NB4 (cell line): Measurements from ENCODE around the gene NISCH.

Experiments
- DNase-seq: peaks from one replicate; pipeline ENCODE4 v3.0.0; 2010; ENCODE audit warnings: low read depth
- H3K4me3 ChIP-seq: one replicate; pipeline ENCODE4 v1.5.1; 2011; ENCODE audit warnings: mild to moderate bottlenecking, low read depth, low read length, moderate library complexity
- MYC ChIP-seq: IDR thresholded peaks from 2 replicates; pipeline ENCODE4 v1.6.1; 2011; ENCODE audit warnings: low read depth, low read length
- POLR2A ChIP-seq: IDR thresholded peaks from 2 replicates; pipeline ENCODE4 v1.6.1; 2011; ENCODE audit warnings: mild to moderate bottlenecking; ENCODE audit not compliant: insufficient read length; ENCODE audit errors: extremely low read depth
- TF ChIP-seq, protein P1 (sequence below): IDR thresholded peaks from one replicate; pipeline ENCODE4 v1.5.1; 2012; ENCODE audit warnings: low read depth, low read length
- TF ChIP-seq, protein P2 (sequence below): IDR thresholded peaks from 2 replicates; pipeline ENCODE4 v1.6.1; 2011; ENCODE audit warnings: low read depth, low read length

The NISCH gene

DNA sequence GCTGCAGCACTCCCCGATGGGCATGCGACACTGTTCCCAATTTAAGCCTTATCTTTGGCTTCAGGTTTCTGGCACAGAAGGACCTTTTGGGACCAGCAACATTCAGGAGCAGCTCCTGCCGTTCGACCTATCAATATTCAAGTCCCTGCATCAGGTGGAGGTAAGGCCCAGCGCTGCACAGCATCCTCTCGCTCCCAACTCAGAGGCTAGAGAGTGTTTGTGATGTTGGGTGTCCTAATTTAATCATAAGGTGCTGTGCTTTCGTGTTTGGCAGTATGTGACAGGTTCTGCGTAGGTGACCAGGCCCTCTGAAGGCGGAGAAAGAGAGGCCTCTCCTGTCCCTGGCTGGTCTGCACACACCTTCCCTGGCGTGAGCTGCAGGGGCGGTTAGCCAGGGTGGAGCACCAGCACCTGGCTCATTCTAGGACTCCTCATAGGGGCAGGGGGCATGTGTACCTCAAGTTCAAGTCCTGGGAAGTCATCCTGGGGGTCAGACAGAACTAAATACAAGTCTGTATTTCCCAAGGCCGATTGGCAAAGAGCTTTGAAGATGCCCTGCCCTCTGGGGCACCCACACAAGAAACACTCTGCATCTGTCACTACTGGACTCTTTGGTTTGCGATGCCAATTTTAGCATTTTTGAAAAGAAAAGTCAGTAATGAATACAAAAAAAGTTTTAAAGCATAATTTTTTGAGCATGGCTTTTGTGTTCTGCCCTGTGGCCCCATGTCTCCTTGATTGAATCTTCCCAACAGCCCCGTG is 17.0 kb downstream of the NISCH start:
- H3K4me3 ChIP-seq: no peak overlapping the region
- no peak for DNase-seq
- TF ChIP-seq POLR2A (no peak), MYC (no peak)
- TF ChIP-seq, protein P1, sequence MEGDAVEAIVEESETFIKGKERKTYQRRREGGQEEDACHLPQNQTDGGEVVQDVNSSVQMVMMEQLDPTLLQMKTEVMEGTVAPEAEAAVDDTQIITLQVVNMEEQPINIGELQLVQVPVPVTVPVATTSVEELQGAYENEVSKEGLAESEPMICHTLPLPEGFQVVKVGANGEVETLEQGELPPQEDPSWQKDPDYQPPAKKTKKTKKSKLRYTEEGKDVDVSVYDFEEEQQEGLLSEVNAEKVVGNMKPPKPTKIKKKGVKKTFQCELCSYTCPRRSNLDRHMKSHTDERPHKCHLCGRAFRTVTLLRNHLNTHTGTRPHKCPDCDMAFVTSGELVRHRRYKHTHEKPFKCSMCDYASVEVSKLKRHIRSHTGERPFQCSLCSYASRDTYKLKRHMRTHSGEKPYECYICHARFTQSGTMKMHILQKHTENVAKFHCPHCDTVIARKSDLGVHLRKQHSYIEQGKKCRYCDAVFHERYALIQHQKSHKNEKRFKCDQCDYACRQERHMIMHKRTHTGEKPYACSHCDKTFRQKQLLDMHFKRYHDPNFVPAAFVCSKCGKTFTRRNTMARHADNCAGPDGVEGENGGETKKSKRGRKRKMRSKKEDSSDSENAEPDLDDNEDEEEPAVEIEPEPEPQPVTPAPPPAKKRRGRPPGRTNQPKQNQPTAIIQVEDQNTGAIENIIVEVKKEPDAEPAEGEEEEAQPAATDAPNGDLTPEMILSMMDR: no peak
- TF ChIP-seq, protein P2, sequence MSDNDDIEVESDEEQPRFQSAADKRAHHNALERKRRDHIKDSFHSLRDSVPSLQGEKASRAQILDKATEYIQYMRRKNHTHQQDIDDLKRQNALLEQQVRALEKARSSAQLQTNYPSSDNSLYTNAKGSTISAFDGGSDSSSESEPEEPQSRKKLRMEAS: no peak

DNA sequence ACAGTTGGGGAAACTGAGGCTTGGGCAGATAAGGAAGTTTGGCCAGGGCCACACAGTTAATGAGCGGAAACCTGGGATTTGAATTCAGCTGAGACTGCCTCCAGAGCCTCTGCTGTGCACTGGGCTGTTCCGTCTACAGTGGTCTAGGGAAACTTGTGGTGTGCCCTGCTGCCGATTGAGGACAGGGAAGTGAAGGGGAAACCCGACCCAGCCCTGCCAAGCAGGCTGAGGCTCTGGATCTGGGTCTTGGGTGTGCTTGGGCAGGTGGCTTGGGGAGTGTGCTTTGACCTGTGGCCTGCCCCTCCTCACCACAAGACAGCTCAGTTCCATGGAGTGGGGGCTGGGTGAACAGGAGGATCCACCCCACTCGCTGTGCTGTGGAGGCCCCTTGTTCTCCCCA is 17.6 kb downstream of the NISCH start:
- TF ChIP-seq, protein P1: no peak
- TF ChIP-seq, protein P2: no peak
- TF ChIP-seq POLR2A: no peak
- no peak for TF ChIP-seq MYC
- DNase-seq: no peak

DNA sequence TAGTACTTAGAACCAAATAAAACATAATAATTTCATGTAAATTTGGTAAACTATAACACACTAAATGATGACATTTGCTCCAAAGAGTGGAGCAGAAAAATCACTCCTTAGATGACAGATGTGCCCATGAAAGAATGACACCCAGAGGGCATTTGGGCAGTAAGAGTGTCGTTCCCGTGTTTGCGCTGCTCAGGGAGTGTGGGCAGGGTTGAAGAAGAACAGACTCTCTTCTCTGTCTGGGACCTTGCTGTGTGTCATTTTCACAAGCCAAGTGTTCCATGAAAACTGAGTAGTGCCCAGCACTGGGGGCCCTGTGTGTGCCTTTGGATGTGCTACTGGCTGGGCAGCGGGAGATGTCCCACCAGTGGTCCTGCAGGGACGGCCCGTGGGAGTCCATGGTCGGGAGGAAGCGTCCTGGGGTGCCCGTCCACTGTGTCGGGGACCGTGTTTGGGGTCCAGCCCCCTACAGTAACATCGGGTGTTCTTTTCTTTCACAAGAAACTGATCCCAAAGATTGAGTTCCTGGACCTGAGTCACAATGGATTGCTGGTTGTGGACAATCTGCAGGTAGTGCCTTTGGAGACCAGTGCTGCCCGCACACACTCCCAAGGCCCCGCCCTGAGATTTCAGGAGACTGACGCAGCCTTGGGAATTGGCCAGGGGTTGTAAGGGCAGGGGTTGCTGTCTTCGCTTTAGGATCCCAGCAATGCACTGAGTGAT is 21.8 kb downstream of the NISCH start:
- H3K4me3 ChIP-seq: no peak overlapping the region
- no peak for DNase-seq
- TF ChIP-seq, protein P1: no peak
- no peak for TF ChIP-seq MYC
- TF ChIP-seq, protein P2: no peak
- no peak for TF ChIP-seq POLR2A

More for the DNA sequence above, 17.6 kb downstream of the NISCH start:
- H3K4me3 ChIP-seq: no peak overlapping the region

DNA sequence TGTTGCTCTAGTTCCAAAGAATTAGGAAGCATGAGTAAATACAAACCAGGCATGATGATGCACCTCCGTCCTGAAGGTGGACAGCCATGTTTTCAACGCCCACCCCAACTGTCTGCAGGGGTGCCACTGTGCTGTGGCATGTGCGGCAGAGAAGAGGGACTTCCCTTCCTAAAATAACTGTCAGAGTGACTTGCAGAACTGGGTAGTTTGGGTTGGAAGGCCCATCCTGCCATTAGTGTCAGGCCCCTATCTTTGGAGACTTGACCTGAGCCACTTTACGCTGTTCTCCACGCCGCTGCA is 22.3 kb downstream of the NISCH start:
- DNase-seq: no peak
- TF ChIP-seq POLR2A (no peak), MYC (no peak)
- TF ChIP-seq, protein P2: no peak
- TF ChIP-seq, protein P1: no peak
- no peak overlapping the region for H3K4me3 ChIP-seq

DNA sequence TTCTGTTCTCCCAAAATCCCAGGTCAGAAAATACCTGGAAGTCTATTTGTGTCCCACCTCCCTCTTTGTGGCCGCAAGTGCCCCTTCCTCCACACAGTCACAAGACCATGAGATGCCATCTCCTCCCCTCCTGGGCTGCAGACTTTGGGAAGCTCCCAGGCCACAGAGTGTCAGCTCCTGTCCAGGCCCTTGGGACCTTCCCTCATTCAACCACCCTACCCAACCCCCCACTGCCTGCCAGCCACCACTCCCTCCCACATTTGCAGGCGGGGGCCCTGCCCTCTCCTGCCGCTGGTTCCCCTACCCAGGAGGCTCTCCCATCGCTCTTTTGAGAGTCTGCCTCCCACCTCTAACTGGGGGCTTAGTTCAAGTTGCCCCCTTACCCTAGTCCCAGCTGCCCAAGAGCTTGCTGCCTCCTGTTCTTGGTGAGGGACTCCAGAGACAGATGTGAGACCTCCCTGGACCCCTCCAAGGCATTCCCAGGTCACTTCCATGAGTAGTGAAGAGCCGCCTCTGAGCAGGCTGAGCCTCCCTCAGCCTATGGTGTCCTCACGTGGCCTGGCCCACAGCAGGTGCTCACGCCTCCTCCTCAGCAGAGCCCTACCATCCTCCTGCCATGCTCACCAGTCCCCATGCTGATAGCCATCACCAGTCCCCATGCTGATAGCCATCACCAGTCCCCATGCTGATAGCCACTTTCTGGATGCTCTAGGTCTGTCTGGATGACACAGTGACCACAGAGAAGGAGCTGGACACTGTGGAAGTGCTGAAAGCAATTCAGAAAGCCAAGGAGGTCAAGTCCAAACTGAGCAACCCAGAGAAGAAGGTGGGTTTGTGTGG is 23.9 kb downstream of the NISCH start:
- TF ChIP-seq, protein P1: no peak
- TF ChIP-seq POLR2A: no peak
- TF ChIP-seq, protein P2: no peak
- TF ChIP-seq MYC: no peak
- DNase-seq: no peak
- H3K4me3 ChIP-seq: no peak overlapping the region
